K562 treated with DMSO at 1 percent for 12 hours (cell line): Measurements from ENCODE around the gene LSM4. TPM values are rescaled to one million over a fixed set of nuclear protein-coding genes. Genes with fewer than 3 reads are reported as not detected.

ENCODE experiments used
- total RNA-seq: library from RNA; unstranded; fragments of 300-600 nt; gene quantifications from 2 replicates; pipeline ENCODE4 v1.2.3, GENCODE V29; 2022; ENCODE audit not compliant: insufficient read depth

Gene LSM4
- total RNA-seq: 274 and 320 TPM in 2 replicates

DNA sequence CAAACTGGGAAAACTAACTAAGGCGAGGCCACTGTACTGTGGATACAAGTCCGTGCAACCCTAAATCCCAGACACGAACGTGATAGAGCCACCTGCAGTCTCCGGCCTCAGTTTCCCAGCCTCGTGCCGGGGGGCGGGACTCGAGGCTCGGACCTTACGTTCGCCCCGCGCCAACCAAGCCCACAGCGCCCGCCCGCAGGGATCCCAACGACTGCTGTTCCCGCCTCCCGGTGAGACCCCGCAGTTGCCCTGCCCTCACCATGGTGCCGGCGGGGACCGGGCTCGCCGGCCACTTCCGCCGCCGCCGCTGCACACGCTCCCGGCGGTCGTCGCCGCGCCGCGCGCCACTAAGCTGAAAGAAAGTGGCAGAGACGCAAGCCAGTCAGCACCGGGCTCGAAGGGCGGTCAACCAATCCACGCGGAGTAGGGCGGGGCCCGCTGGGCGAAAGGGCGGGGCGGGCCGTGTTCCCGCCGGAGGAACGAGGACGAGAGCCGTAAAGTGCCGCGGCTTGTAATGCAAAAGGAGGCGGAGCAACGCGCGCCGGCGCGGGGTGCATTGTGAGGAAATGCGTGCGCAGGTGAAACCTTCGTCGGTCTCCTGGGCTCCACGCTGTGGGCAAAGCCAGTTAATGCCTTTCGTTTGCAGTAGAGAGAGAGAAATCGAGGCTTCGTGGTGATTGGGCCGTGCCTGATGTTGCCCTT is at the start of gene LSM4:
Gene LSM4, minus strand, starts transcription at position 318 of the 702 bp plus-strand sequence. Its CDS starts 56 bp downstream, at position 262.

GRCh38 chr19:18340190-18340989 is 17.5 kb upstream of the LSM4 start, which contains the start of gene PGPEP1:
PGPEP1 (plus strand) TSS chr19:18340598; CDS start chr19:18340682, 84 bp downstream.

GRCh38 chr19:18281082-18282020 is 41.5 kb downstream of the LSM4 start, which contains the start of gene JUND:
JUND (minus strand) TSS chr19:18281622; CDS start chr19:18281484, 138 bp downstream.

GRCh38 chr19:18274219-18274780 is 48.6 kb downstream of the LSM4 start, which contains the start of gene IQCN:
IQCN (minus strand) TSS chr19:18274452; CDS start chr19:18269478, 4,974 bp downstream.

Other genes starting within 250 kb of the LSM4 start
- gene IL12RB1, start 236.1 kb downstream of the LSM4 start, total RNA-seq: not detected in 2 replicates
- gene MAST3, start 225.3 kb downstream of the LSM4 start, total RNA-seq: 4.6 and 13.5 TPM in 2 replicates
- gene PIK3R2, start 169.9 kb downstream of the LSM4 start, total RNA-seq: 5.0 and 19.5 TPM in 2 replicates
- 92.4 and 92.6 TPM in 2 replicates for gene IFI30, start 149.3 kb downstream of the LSM4 start, total RNA-seq
- 46.3 and 49.7 TPM in 2 replicates for gene MPV17L2, start 129.9 kb downstream of the LSM4 start, total RNA-seq
- gene RAB3A, start 119.0 kb downstream of the LSM4 start, total RNA-seq: 1.8 and 3.7 TPM in 2 replicates
- gene PDE4C, start 96.6 kb downstream of the LSM4 start, total RNA-seq: not detected in 2 replicates
- gene IQCN, start 48.6 kb downstream of the LSM4 start, total RNA-seq: 1.1 and 1.6 TPM in 2 replicates
- 223 and 258 TPM in 2 replicates for gene JUND, start 41.5 kb downstream of the LSM4 start, total RNA-seq
- gene PGPEP1, start 17.5 kb upstream of the LSM4 start, total RNA-seq: 29.5 and 31.0 TPM in 2 replicates
- gene GDF15, start 63.1 kb upstream of the LSM4 start, total RNA-seq: 360 and 415 TPM in 2 replicates
- gene LRRC25, start 74.5 kb upstream of the LSM4 start, total RNA-seq: 3.1 and 3.3 TPM in 2 replicates
- 103 and 117 TPM in 2 replicates for gene SSBP4, start 96.3 kb upstream of the LSM4 start, total RNA-seq
- 221 and 238 TPM in 2 replicates for gene ISYNA1, start 115.1 kb upstream of the LSM4 start, total RNA-seq
- 8.9 and 15.6 TPM in 2 replicates for gene ELL, start 199.0 kb upstream of the LSM4 start, total RNA-seq
- gene FKBP8, start 220.5 kb upstream of the LSM4 start, total RNA-seq: 233 and 342 TPM in 2 replicates
- 129 and 146 TPM in 2 replicates for gene KXD1, start 234.8 kb upstream of the LSM4 start, total RNA-seq
- 2,712 and 3,383 TPM in 2 replicates for gene UBA52, start 248.8 kb upstream of the LSM4 start, total RNA-seq